Right lobe of liver (tissue), 4 donors: Measurements from ENCODE around the gene CIB4.

Experiments used
- CTCF ChIP-seq, 4 donors: fragments of 200-600 bp in 3 of 4; fragments of 450-650 bp in 1 of 4; IDR thresholded peaks; one replicate each; pipeline versions ENCODE4 v1.5.1 to v1.8.0; 2016 to 2022; ENCODE audit warnings: antibody characterized with exemption in 4 of 4, mild to moderate bottlenecking in 2 of 4
- POLR2A ChIP-seq: fragments of 450-650 bp; IDR thresholded peaks from one replicate; pipeline ENCODE4 v1.6.1; 2017; ENCODE audit warnings: antibody characterized with exemption, mild to moderate bottlenecking
- donor health status: DM: no; HTN: no; CAD: no.
- donor health status: DM: no; HTN: no; CAD: no.
- donor health status: DM: no; HTN: yes; CAD: no.

GRCh38 chr2:26532301-26533250, 108.6 kb downstream of the CIB4 start:
- TF ChIP-seq CTCF (IDR thresholded peaks at IDR 0.05) (no peak), POLR2A (no peak)
